Measurements from ENCODE around the gene NKAPD1.

- TF ChIP-seq CTCF (IDR thresholded peaks at IDR 0.05) (no peak), EZH2 (IDR thresholded peaks at IDR 0.05) (no peak)
These were observed 13.1 kb downstream of the NKAPD1 start for GRCh38 chr11:112087212-112087611.
